Glomerular visceral epithelial cell (primary cell): ENCODE measurements around the gene CAPN5.

Experiments used
- DNase-seq: peaks from one replicate; pipeline ENCODE4 v3.0.0-alpha.2; 2016; ENCODE audit errors: extremely low spot score

The CAPN5 gene

GRCh38 chr11:77117492-77117891, 50.7 kb downstream of the CAPN5 start:
- DNase-seq = no peak

DNA sequence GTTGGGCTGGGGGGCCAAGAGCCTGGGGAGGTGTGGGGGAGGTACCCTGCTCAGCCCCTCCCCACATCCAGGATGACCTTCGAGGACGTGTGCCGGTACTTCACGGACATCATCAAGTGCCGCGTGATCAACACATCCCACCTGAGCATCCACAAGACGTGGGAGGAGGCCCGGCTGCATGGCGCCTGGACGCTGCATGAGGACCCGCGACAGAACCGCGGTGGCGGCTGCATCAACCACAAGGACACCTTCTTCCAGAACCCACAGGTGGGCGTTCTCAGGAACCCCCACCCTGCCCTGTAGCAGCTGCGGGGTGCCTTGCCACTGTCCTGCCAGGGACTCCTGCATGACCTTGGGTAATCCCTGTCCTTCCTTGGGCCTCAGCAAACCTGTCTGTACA, 51.3 kb downstream of the CAPN5 start:
- no peak for DNase-seq

DNA sequence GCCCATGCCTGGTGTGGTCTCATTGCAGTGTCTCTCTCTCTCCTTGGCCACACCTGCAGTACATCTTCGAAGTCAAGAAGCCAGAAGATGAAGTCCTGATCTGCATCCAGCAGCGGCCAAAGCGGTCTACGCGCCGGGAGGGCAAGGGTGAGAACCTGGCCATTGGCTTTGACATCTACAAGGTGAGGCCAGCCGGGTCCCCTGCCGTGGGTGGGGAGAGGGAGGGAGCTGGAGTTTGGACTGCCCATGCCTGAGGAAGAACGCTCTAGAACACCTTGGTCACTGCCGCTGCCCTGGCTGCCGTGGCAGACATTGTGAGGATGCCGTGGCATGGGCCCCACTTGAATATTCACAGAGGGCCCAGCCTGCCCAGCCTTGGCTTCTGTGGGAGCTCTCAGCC, 52.2 kb downstream of the CAPN5 start:
- DNase-seq = no peak

DNA sequence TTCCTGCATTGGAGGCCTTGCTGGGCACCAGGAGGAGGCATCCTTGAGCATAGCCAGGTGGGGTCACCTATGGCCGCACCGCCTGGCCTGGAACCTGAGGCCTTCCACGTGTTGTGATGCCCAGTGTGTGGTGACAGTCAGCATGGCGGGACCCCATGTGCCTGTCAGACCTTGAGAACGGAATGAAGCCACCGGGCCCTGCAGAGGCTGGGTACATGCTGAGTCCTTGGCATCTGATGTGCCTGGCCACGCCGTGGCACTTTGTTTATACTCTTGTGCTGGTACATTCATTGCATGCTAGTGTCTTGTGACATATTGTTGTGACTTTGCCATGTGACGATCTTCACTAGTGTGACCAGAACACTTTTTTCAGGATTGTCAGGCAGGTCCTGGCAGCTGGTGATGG, 52.8 kb downstream of the CAPN5 start:
- DNase-seq = no peak

- DNase-seq = no peak
Observed at GRCh38 chr11:77120571-77120970, 53.8 kb downstream of the CAPN5 start.

- no peak for DNase-seq
Observed at GRCh38 chr11:77121096-77121640, 54.4 kb downstream of the CAPN5 start.

DNA sequence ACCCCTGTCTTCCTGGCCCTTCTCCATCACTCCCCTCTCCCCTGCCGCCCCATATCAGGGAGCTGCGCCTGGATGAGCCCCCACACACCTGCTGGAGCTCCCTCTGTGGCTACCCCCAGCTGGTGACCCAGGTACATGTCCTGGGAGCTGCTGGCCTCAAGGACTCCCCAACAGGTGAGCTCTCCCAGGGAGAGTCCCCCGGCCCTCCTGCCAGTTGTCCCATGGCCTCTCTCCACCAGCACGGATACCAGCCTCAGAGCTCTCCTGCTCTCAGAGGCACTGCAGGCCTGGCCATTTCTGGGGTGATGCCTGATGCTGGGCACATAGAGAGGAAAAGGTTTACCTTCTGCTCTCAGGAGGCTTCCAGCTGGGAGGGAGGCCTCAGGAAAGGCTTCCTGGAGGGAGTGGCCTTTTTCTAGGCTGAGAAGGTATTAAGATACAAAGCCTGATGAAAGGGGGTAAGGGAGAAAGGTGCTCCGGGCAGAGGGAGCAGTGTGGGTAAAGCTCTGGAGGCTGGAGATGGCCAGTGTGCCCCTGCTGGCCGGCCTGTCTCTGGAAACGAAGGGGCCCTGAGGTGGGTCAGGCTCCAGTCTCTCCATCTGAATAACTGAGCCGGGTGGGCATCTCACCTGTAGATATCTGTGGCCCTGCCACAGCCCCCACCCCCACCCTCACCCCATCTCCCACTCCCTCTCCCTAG, 55.3 kb downstream of the CAPN5 start:
- no peak for DNase-seq

DNA sequence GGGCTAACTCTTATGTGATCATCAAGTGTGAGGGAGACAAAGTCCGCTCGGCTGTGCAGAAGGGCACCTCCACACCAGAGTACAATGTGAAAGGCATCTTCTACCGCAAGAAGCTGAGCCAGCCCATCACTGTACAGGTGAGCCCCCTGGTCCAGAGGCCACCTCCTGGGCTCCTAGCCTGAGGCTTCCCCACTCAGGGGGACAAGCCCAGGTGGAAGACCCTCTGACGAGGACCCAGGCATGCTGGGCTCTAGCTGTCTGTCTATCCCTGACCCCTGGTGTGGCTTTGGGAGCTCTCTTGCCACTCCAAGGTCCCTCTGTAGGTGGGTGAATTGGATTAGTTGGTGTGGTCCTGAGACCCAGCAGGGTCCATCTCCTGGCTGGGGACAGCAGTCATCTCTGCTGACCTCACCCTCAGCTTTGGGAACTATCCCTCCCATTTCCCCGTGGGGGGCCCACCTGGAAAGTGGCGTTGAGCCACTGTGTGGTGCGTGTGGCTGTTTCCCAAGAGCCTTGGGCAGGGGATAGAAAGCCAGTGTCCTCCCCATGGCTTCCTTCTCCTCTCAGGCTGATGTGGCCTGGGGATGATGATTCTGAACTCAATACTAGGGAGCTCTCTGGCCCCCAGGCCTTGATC, 55.9 kb downstream of the CAPN5 start:
- no peak for DNase-seq

DNA sequence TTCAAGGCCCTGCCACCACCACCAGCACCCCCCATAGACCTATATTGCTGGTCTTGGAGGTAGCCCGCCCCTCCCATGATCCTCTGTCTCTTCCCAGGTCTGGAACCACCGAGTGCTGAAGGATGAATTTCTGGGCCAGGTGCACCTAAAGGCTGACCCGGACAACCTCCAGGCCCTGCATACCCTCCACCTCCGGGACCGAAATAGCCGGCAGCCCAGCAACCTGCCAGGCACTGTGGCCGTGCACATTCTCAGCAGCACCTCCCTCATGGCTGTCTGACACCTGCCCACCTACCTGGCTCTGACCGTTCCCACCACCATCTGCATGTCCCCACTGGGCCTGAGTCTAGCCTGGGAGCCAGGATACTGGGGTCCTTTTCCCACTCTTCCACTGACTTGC, 56.8 kb downstream of the CAPN5 start:
- DNase-seq = no peak

DNA sequence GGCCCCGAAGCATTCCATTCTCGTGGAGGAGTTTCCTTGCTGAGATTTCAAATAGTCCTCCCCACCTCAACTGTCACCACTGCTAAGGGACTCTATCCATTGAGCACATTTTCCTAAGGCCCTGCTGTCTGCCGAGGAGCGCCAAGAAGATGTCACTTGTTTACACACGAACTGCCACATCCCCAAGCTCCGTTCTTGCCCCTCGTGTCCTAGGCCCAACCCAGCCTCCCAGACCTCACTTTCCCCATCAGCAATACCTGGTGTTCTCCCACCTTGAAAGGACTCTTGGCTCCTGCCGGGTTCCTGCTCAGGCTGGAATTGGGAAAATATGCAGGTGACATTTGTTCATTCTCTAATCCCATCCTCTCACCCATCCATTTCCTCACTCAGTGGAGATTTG, 57.3 kb downstream of the CAPN5 start:
- no peak for DNase-seq

- no peak for DNase-seq
Observed at GRCh38 chr11:77124488-77124887, 57.7 kb downstream of the CAPN5 start.

GRCh38 chr11:77125191-77125590, 58.4 kb downstream of the CAPN5 start:
- no peak for DNase-seq

GRCh38 chr11:77125695-77126094, 58.9 kb downstream of the CAPN5 start:
- no peak for DNase-seq

DNA sequence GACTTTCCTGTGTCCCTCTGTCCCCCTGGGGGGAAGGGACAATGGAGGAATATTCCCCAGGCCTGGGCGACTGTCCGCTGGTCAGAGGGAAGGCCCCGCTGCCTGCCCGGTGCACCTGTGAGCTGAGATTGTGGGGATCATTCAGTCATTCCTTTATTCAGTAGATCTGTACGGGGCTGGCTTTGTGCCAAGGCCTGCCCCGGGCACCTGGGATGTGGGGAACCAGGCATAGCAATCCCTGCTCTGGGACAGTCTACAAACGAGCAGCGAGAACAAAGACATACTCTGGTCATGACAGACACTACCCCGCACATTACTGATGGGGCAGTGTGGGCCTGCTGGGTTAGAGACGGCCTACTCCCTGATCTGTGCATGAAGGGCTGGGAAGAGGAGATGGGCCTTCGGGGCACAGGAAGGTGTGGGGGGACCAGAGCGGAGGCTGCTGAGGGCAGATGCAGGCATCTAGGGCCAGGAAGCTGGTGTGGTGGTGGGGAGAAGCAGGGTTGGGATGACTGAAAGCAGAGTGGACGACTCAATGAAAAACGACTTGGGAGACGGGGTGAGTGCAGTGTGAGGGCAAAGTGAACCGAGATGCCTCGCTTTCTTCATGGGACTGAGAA, 59.5 kb downstream of the CAPN5 start:
- DNase-seq = no peak

DNA sequence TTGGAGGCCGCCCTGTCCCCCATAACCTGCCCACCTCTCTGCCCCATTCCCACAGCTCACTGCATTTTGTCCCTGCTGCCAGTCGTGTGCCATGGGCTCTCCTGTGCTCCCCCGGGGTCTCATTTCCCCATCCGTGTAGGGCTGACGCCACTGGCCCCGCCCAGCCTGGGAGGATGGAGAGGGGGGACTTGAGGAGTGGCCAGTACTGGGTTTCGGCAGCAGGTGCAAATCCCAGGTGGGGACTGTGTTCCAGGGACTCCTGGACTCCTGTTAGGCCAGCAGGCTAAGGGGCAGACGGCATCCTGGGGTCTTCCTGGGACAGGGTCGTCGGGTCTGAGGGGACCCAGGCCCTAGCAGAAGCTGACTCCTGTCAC, 60.1 kb downstream of the CAPN5 start:
- no peak for DNase-seq

DNA sequence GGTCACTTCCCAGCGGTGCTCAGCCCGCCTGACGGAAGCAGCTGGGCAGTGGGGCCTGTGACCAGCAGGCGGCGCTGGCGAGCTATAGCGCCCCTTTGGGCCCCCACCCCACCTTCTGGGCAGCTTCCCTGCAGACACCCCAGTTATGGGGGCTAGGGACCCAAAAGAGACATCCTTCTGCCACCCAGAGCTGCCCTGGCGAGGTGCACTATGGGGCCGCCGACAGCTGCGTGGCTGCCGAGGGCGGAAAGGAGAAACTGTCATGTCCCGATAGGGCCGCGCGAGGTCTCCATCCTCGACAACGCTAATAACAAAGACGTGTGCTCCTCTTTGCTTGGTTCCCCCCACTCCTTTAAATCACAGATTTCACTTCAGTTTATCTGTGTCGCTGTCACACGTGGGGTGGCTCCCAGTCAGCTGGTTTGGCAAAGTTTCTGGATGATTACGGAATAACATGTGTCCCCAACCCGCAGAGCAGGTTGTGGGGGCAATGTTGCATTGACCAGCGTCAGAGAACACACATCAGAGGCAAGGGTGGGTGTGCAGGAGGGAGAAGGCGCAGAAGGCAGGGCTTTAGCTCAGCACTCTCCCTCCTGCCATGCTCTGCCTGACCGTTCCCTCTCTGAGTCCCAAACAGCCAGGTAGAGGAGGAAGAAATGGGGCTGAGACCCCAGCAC, 60.6 kb downstream of the CAPN5 start:
- peak; percentile 41 for DNase-seq

- peak; percentile 66 for DNase-seq
Observed at GRCh38 chr11:77127920-77128691, 61.3 kb downstream of the CAPN5 start, which contains the start of gene MYO7A. Gene MYO7A (plus strand): TSS chr11:77128246. CDS start chr11:77130635, 2,389 bp downstream.

DNA sequence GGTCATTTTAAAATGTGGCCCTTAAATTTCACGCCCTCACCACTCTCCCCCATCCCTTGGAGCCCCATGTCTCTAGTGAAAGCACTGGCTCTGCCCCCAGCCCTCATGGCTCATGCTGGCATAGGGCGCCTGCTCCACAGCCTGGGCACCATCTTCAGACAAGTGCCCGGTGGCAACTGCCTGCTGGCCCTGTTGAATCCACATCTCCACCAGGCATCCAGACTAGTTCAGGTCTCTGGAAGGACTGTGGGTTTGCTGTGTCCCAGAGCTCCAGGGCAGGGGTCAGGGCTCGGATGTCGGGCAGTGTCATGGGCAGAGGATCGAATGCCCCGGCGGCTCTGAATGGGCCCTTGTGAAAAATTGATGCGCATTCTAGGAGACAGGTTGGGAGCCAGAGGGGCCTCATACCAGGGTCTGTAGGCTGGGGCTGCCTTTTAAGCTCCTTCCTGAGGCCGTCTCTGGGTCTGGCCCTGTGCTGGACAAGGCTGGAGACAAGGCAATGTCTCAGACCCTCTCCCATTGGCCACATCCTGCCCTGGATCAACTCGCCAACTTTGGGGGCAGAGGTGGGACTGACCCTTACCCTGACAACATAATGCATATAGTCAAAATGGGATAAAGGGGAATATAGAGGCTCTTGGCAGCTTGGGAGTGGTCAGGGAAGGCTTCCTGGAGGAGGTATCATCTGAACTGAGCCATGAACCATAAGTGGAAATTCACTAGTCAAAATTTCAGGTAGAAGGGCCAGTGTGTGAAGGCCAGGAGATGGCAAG, 62.5 kb downstream of the CAPN5 start:
- DNase-seq = no peak

DNA sequence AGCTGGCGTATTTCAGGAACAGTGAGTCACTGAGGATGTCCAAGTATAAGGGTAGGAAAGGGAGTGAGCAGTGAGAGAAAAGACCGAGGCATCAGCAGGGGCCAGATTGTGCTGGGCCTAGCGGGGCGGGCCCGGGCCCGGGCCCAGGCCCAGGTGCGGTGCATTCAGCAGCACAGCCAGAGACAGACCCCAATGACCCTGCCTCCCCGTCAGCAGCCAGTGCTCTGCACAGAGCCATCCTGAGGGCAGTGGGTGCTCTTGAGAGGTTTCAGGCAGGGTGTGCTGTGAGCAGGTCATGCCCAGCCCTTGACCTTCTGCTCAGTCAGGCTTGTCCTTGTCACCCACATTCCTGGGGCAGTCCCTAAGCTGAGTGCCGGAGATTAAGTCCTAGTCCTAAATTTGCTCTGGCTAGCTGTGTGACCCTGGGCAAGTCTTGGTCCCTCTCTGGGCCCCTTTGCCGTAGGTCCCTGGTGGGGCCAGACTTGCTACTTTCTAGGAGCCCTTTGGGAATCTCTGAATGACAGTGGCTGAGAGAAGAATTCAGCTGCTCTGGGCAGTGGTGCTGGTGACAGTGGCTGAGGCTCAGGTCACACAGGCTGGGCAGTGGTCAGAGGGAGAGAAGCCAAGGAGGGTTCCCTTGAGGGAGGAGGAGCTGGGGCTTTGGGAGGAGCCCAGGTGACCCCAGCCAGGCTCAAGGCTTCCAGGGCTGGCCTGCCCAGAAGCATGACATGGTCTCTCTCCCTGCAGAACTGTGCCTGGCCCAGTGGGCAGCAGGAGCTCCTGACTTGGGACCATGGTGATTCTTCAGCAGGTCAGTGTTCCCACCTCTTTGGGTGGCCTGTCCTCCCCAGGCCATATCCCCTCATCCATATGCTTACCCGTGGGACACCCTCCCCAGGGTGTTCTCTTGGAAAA, 63.3 kb downstream of the CAPN5 start:
- no peak for DNase-seq
